ENCODE data around the gene RAX2.
"Not testable (repeated sequence)": the region's sequence is repeated elsewhere in the genome, so short reads cannot be mapped to it uniquely, and the experiment has no call there.

The RAX2 gene

DNA sequence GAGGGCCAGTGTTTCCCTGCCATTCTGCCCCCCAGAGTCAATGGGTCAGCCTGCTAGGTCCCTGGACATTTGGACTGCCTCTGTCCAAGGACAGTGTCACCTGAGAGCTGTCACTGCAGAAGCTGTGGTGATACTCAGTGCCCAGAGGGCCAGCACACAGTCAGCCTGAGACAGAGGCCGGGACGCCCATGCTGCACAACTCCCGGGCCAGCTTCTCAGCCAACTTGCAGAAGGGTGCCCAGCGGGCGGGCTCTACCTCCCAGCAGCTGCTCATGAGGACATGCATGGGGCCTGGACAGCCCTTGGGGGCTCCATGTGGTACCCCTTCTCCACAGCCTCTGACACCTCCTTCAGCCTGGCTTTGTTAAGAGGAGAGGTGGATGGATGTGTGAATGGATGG lies 3.8 kb upstream of the RAX2 start:
- DNase-seq = no peak

DNA sequence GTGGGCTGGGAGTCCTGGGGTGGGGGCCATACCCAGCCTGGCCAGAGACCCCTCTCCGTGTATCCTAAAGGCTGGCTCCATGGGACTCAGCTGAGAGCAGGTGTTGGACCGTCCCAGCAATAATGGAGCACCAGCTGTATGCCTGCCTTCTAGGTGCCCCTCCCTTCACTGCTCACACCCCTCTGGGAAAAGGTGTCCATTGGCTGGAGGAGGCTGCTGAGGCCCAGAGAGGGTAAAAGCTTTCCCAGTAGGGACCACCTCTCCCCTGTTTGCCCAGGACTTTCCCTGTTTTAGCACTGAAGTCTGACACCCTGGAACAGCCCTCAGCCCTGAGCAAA lies 3.3 kb upstream of the RAX2 start:
- no peak for DNase-seq

DNA sequence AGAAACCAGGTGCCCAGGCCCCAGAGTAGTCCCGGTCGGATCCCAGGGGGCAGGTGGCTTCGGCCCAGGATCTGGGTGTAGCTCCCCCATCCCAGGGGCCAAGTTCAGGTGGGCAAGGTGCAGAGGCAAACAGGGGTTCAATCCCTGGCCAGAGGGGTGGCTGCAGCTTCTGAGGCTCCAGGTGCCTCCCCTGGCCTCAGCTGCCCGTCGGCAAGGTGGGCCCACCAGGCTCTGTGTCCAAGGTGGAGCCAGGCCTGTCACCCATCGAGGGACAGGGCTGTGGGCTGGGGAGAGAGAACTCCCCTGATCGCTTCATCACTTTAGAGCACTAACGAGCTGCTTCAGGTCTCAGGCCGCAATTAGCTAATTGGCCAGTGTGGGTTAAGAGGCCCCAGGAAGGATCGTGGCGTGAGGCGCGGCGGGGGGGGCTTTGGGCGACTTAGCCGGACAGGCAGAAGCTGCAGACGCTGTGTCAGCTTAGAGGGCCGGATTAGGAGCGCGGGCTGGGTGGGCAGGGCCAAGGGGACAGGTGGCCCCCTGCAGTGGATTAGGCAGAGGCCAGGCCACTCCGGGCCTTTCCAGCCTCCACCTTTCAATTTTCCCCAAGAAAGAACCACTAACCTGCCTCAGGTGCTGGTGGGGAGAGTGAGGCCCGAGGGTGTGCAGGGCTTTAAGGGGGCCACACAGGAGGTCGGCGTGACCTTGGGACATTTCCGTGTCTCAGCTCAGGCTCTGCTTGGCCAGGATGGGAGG lies 2.8 kb upstream of the RAX2 start:
- DNase-seq = no peak

GRCh38 chr19:3773814-3774515 lies 1.9 kb upstream of the RAX2 start:
- DNase-seq = no peak

DNA sequence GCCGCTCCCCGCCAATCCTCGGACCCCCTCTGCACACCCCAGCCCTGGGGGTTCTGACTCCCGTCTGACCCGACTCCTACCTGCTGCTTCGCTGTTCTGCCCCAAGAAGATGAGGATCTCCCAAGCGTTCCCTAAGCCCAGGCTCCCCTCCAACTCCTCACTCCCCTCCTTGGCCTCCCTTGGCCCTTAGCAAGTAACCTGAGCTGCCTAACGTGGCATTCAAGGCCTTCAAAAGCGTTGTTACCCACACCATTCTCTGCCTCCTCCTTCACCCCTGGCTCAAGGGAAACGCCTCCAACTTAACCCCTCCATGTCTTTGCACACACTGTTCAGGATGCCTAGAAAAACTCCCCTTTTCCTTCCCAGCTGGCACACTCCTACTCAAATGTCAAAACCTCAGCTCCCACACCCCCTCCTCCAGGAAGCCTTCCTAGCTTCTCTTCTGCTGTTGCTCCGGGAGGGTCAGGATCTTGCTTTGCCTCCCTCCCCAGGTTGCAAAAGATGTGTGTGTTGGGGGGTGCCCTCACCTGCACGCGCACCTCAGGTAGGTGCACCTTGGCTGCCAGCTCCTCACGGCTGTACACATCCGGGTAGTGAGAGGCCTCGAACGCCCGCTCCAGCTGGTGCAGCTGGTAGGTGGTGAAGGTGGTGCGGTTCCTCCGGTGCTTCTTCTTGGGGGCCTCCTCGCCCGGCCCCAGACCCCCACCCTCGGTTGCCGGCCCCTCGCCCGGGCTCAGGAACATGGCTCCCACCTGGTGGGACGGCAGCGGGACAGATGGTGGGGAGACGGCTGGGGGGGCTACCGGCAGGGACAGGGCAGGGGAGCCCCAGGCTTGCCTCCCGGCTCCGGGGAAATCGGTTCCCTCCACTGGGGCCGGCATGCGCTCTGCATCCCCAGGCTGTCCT lies 775 bp downstream of the RAX2 start:
- no peak for DNase-seq

DNA sequence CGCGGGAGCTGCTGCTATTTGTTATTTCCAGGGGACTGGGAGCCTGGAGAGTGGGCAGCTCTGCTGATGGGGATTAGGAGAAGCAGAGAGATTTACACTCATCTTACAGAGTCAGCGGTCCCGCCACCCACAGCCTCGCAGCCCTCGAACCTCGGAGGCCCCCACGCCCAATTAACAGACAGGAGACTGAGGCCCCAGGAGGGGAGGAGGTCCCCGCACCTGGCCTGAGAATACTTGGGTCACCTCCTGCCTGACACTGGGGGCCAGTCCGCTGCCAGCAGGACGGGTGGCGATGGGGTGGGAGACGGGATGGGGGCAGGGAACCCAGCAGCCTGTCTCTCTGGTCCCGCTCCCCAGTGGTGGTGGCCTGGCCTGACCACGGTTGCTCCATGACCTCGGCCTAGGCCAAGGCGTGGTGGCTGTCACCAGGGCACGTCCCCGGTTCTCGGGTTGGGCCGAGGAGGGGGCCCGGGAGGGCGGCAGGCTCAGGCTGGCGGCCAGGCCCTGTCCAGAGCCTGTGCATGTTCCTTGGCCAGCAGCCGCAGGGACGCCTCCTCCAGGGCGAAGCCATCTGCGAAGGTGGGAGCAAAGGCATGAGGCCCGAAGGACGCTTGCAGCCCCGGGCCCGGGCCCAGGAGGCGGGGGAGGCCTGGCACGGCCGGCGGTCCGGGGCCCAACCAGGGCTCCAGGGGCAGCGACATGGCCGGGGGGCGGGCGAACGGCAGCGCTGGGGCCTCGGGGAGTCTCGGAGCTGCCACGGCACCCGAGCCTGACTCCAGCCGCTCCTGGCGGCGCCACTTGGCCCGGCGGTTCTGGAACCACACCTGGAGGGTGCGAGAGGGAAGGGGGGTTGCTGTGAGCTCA lies 1.7 kb downstream of the RAX2 start:
- DNase-seq = no peak

DNA sequence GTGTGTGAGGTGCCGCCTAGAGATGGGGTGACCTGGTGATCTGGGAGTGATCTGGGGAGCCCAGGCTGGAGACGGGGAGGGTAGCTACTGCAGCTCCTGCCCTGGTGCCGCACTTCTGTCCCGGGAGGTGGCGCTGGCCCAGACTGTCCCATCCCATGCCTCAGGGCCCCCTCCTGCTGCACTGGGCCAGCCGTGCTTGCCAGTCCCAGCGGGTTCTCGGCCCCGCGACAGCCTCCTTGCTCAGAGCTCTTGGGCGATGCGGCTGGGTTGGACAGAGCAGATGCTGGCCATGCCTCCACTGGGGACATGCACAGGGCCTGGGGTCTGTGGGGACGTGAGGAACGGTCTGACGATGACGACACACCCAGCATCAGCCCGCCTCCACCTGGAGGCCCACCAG lies 2.5 kb downstream of the RAX2 start:
- DNase-seq = no peak

GRCh38 chr19:3768748-3769099 lies 3.3 kb downstream of the RAX2 start:
- DNase-seq = no peak

GRCh38 chr19:3768015-3768747 lies 3.8 kb downstream of the RAX2 start:
- no peak for DNase-seq

GRCh38 chr19:3767050-3767449 lies 5.0 kb downstream of the RAX2 start:
- DNase-seq = no peak

GRCh38 chr19:3766520-3766919 lies 5.5 kb downstream of the RAX2 start:
- DNase-seq = no peak

DNA sequence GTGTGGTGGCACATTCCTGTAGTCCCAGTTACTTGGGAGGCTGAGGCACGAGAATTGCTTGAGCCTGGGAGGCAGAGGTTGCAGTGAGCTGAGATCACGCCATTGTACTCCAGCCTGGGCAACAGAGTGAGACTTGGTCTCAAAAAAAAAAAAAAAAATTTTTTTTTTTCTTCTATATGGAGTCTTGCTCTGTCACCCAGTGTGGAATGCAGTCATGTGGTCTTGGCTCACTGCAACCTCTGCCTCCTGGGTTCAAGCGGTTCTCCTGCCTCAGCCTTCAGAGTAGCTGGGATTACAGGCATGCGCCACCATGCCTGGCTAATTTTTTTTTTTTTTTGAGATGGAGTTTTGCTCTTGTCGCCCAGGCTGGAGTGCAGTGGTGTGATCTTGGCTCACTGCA lies 6.3 kb downstream of the RAX2 start:
- DNase-seq = not testable (repeated sequence)

GRCh38 chr19:3765121-3765520 lies 6.9 kb downstream of the RAX2 start:
- DNase-seq = no peak

- peak; percentile 99 for DNase-seq
These were observed 9.2 kb downstream of the RAX2 start, which contains the start of gene MRPL54 for GRCh38 chr19:3762501-3763459. Gene MRPL54, plus strand, starts transcription at chr19:3762682. Its CDS starts 19 bp downstream, at chr19:3762701.

DNA sequence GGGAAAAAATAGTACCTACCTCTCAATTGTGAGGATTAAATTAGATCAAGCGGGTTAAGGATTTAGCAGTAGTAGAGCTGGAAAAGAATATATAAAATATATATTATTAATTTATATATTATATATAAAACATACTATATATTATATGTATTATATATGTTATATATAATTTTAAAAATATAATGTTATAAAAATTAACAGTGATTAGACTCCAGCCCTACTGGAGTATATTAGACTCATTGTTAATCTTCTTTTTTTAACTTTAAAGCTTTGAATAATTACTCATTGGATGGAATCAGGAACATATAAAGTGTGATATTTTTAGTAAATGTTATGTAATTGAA lies 9.9 kb downstream of the RAX2 start:
- DNase-seq = no peak

DNA sequence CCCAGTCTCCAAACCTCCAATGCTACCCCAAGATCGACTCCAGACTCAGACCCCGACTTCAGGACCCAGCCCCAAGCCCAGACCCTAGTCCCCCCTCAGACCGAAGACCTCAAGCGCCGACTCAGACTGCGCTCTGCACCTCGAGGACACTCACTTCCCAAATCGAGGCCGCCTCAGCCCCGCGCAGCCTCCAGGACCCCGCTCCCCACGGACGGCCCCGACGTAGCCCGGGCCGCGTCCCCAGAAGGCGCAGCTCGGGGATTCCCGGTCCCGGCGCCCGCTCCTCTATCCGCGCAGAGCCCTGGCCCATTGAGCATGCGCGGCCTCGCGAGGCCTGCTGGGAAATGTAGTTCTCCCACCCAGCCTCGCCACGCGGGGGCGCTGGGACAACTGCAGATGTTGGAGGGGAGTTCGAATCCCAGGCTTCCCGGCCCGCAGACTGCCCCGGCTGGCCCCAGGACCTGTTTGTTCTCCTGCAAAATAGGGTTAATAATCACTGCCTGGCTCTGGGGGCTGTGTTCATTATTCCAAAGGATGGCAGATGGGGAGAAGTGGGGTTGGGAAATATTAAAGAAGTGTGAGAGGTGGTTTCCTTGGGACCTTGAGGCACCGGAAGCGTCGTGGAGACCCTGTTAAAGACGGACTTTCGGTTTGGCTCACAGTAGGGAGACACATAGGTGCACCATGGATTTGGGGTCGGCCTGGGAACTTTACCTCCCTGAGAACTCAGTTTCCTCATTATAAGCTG lies 10.5 kb downstream of the RAX2 start, which contains the start of gene APBA3:
APBA3 (minus strand) TSS at position 311 of the 748 bp plus-strand sequence. CDS start 1,428 bp downstream, outside the sequence.
- DNase-seq = peak; percentile 97

DNA sequence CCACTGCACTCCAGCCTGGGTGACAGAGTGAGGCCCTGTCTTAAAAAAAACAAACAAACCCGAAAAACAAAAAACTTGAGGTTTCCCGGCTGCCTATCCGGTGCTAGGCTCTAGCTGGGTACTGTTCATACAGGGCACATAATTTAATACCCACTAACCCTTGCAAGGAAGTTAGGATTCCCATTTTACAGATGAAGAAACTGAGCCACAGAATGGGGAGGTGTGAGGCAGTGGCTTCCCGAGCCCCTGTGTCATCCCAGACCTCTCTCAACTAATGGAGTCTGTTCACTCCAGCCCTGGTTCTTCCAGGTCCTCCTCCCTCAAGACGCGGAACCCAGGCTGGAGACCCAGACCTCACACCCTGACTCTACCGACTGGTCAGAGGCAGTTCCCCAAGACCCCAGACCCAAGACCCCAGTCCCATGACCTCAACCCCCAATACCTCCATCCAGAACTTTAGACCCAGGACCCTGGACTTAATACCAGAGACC lies 11.1 kb downstream of the RAX2 start:
- no peak for DNase-seq

DNA sequence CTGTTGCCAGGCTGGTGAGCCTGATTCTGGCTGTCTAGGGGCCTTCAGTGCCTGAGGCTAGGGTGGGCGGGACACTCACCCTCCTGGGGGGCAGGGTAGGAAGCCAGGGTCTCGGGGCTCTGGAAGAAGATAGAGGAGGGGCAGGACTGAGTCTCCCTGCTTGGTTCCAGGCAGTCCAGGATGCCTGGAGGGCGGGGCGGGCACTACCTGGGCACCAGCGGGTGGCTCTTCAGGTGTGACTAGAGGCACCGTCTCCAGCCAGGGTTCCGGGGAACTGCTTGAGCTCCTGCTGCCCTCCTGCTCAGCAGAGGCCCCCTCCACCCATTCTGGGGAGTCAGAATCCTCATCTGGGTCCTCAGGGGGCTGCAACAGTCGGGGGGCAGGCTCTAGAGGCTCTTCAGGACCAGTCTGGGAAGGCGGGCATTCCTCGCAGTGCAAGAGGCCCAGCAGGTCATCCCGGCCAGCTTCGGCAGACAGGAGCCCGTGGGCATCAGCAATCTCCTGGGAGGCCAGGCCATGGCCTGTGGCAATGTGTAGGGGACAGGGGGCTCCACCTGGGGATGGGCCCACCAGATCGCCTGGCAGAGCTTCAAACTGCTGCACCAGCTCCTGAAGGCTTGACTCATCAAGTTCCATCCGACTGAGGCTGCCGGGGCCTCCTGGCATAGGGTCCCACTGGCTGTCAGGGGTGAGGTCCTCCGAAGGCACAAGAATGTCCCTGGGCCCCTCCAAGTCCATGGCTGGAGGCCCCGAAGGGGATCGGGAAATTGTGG lies 12.4 kb downstream of the RAX2 start:
- no peak for DNase-seq

- DNase-seq = not testable (repeated sequence)
These were observed 13.7 kb downstream of the RAX2 start for GRCh38 chr19:3758297-3758696.

All from activated CD4-positive, CD25-positive, alpha-beta regulatory T cell treated with anti-CD3 and anti-CD28 coated beads, Interleukin-2, amount 50 U/mL, for 72 hours (primary cell).